Astrocyte (in vitro differentiated cells and primary cell): ENCODE measurements around the gene SPPL3. TPM values are rescaled to one million over a fixed set of nuclear protein-coding genes. Genes with fewer than 3 reads are reported as not detected.

Experiments used
- DNase-seq: peaks from one replicate; pipeline ENCODE4 v3.0.0-alpha.2; 2010; ENCODE audit warnings: low read depth
- FAIRE-seq: peaks from 2 replicates; lab custom pipeline; 2011; peaks lifted over from hg19 to GRCh38; lab: Jason Lieb, UNC
- H2AFZ ChIP-seq: 2 replicates; pipeline ENCODE4 v1.6.0; 2012; ENCODE audit warnings: low read depth, low read length, inconsistent platforms
- H3K27ac ChIP-seq: 2 replicates; pipeline ENCODE4 v1.5.1; 2011; ENCODE audit warnings: low read depth, low read length, inconsistent platforms
- H3K27me3 ChIP-seq: 2 replicates; pipeline ENCODE4 v1.6.0; 2011; ENCODE audit warnings: low read length, inconsistent platforms; ENCODE audit not compliant: insufficient read depth
- H3K36me3 ChIP-seq: 2 replicates; pipeline ENCODE4 v1.5.1; 2011; ENCODE audit warnings: low read length, inconsistent platforms; ENCODE audit not compliant: insufficient read depth
- H3K4me1 ChIP-seq: 2 replicates; pipeline ENCODE4 v1.5.1; 2011; ENCODE audit warnings: low read length, inconsistent platforms; ENCODE audit not compliant: insufficient read depth
- H3K4me2 ChIP-seq: 2 replicates; pipeline ENCODE4 v1.6.0; 2012; ENCODE audit warnings: low read length, inconsistent platforms
- H3K4me3 ChIP-seq: 2 replicates; pipeline ENCODE4 v1.5.1; 2011; ENCODE audit warnings: low read depth, mild to moderate bottlenecking, low read length, inconsistent platforms; ENCODE audit not compliant: insufficient read depth
- H3K79me2 ChIP-seq: 2 replicates; pipeline ENCODE4 v1.6.0; 2012; ENCODE audit warnings: mild to moderate bottlenecking, low read length, inconsistent platforms; ENCODE audit not compliant: insufficient read depth
- H3K9ac ChIP-seq: 2 replicates; pipeline ENCODE4 v1.6.0; 2012; ENCODE audit warnings: mild to moderate bottlenecking, low read length, inconsistent platforms
- H3K9me3 ChIP-seq: 2 replicates; pipeline ENCODE4 v1.5.1; 2012; ENCODE audit warnings: low read depth, mild to moderate bottlenecking, low read length, inconsistent platforms; ENCODE audit not compliant: insufficient read depth
- H4K20me1 ChIP-seq: 2 replicates; pipeline ENCODE4 v1.6.0; 2012; ENCODE audit warnings: low read length, inconsistent platforms; ENCODE audit not compliant: insufficient read depth
- H3K27ac Mint-ChIP-seq: one replicate; pipeline ENCODE4 v1.8.0; 2021; ENCODE audit warnings: mild to moderate bottlenecking, mixed read lengths; ENCODE audit not compliant: unreplicated experiment
- H3K27me3 Mint-ChIP-seq: one replicate; pipeline ENCODE4 v1.8.0; 2021; ENCODE audit warnings: low read depth, mixed read lengths; ENCODE audit not compliant: unreplicated experiment
- H3K36me3 Mint-ChIP-seq: one replicate; pipeline ENCODE4 v1.8.0; 2021; ENCODE audit warnings: low read depth, mixed read lengths; ENCODE audit not compliant: unreplicated experiment
- H3K4me1 Mint-ChIP-seq: one replicate; pipeline ENCODE4 v1.8.0; 2021; ENCODE audit warnings: low read depth, mixed read lengths; ENCODE audit not compliant: unreplicated experiment
- H3K4me3 Mint-ChIP-seq: one replicate; pipeline ENCODE4 v1.8.0; 2021; ENCODE audit warnings: mild to moderate bottlenecking, moderate library complexity, mixed read lengths; ENCODE audit not compliant: unreplicated experiment
- H3K9me3 Mint-ChIP-seq: one replicate; pipeline ENCODE4 v1.8.0; 2021; ENCODE audit warnings: mild to moderate bottlenecking, mixed read lengths; ENCODE audit not compliant: unreplicated experiment
- CTCF ChIP-seq: IDR thresholded peaks from 2 replicates; pipeline ENCODE4 v1.5.1; 2011; ENCODE audit warnings: low read depth, mild to moderate bottlenecking, inconsistent platforms, low read length, moderate library complexity; ENCODE audit not compliant: insufficient read depth
- EZH2 ChIP-seq: IDR thresholded peaks from 2 replicates; pipeline ENCODE4 v1.6.1; 2012; ENCODE audit warnings: mild to moderate bottlenecking, low read length, inconsistent platforms; ENCODE audit not compliant: insufficient read depth
- total RNA-seq: library from RNA; stranded (reverse); gene quantifications from 2 replicates; pipeline ENCODE4 v1.2.1, GENCODE V29; 2021

The SPPL3 gene
- total RNA-seq, 1 donor from 2014 or later = 48.3 TPM

- Histone ChIP-seq H3K27me3 (no peaks in the 10 kb centered on the region), H3K9ac (no peak overlapping the region), H3K27ac (no peak overlapping the region), H3K4me1 (peaks cover 11% of the 10 kb centered on the region), H3K36me3 (no peaks in the 10 kb centered on the region), H2AFZ (no peak overlapping the region), H3K4me2 (no peak overlapping the region), H3K79me2 (peaks cover 33% of the 10 kb centered on the region), H3K9me3 (no peaks in the 10 kb centered on the region), H3K4me3 (no peak overlapping the region), H4K20me1 (peaks cover 71% of the 10 kb centered on the region)
- peaks cover 27% of the 10 kb centered on the region for H3K4me1 Mint-ChIP-seq
- no peak overlapping the region for H3K27ac Mint-ChIP-seq
- no peak for DNase-seq
- no peaks in the 10 kb centered on the region for H3K27me3 Mint-ChIP-seq
- no peak for TF ChIP-seq CTCF
- no peak for TF ChIP-seq EZH2
- no peaks in the 10 kb centered on the region for H3K36me3 Mint-ChIP-seq
- no peaks in the 10 kb centered on the region for H3K9me3 Mint-ChIP-seq
- H3K4me3 Mint-ChIP-seq = no peak overlapping the region
- FAIRE-seq = no peak
These were observed 56.3 kb downstream of the SPPL3 start for GRCh38 chr12:120847814-120848213.

GRCh38 chr12:120847392-120847791, 56.8 kb downstream of the SPPL3 start:
- Mint-ChIP-seq H3K4me1 (peaks cover 29% of the 10 kb centered on the region), H3K27ac (no peak overlapping the region), H3K27me3 (no peaks in the 10 kb centered on the region), H3K4me3 (no peak overlapping the region), H3K9me3 (no peaks in the 10 kb centered on the region), H3K36me3 (no peaks in the 10 kb centered on the region)
- Histone ChIP-seq H3K4me2 (no peak overlapping the region), H3K4me1 (peaks cover 11% of the 10 kb centered on the region), H3K9me3 (no peaks in the 10 kb centered on the region), H3K9ac (no peak overlapping the region), H3K36me3 (no peaks in the 10 kb centered on the region), H4K20me1 (peaks cover 76% of the 10 kb centered on the region), H3K27me3 (no peaks in the 10 kb centered on the region), H3K27ac (no peak overlapping the region), H2AFZ (no peak overlapping the region), H3K79me2 (peaks cover 33% of the 10 kb centered on the region), H3K4me3 (no peak overlapping the region)
- DNase-seq (no peak), FAIRE-seq (no peak)
- TF ChIP-seq EZH2 (no peak), CTCF (no peak)

GRCh38 chr12:120846721-120847120, 57.4 kb downstream of the SPPL3 start:
- peaks cover 11% of the 10 kb centered on the region for H3K4me1 ChIP-seq
- no peak for DNase-seq

More at GRCh38 chr12:120846721-120847120, 57.4 kb downstream of the SPPL3 start:
- Histone ChIP-seq H3K9ac (no peak overlapping the region), H3K79me2 (peaks cover 30% of the 10 kb centered on the region), H4K20me1 (peaks cover 73% of the 10 kb centered on the region), H3K27me3 (no peaks in the 10 kb centered on the region), H3K36me3 (no peaks in the 10 kb centered on the region), H3K4me3 (no peak overlapping the region), H3K4me2 (no peak overlapping the region), H2AFZ (no peak overlapping the region), H3K9me3 (no peaks in the 10 kb centered on the region), H3K27ac (no peak overlapping the region)
- FAIRE-seq = no peak
- TF ChIP-seq CTCF (no peak), EZH2 (no peak)
- Mint-ChIP-seq H3K9me3 (no peaks in the 10 kb centered on the region), H3K4me3 (no peak overlapping the region), H3K27ac (no peak overlapping the region), H3K27me3 (no peaks in the 10 kb centered on the region), H3K36me3 (no peaks in the 10 kb centered on the region), H3K4me1 (peaks cover 29% of the 10 kb centered on the region)
